Kidney epithelial cell (primary cell): ENCODE data around the gene RHCG. TPM values are rescaled to one million over a fixed set of nuclear protein-coding genes. Genes with fewer than 3 reads are reported as not detected.

ENCODE experiments used
- DNase-seq: peaks from one replicate; pipeline ENCODE4 v3.0.0-alpha.2; 2010; ENCODE audit warnings: low read depth
- H3K27me3 ChIP-seq: 2 replicates; pipeline ENCODE4 v1.6.0; 2011; ENCODE audit warnings: low read length; ENCODE audit not compliant: control insufficient read depth, insufficient read depth
- H3K36me3 ChIP-seq: 2 replicates; pipeline ENCODE4 v1.5.1; 2011; ENCODE audit warnings: low read length; ENCODE audit not compliant: control insufficient read depth, insufficient read depth
- H3K4me3 ChIP-seq: 2 replicates; pipeline ENCODE4 v1.5.1; 2011; ENCODE audit warnings: low read depth, mild to moderate bottlenecking, control low read depth, low read length
- total RNA-seq: library from RNA; depleted of rRNA; stranded (reverse); fragments of >200 nt; gene quantifications from 2 replicates; pipeline ENCODE4 v1.2.3, GENCODE V29; 2015
- TF ChIP-seq, protein P1 (sequence below): IDR thresholded peaks from 2 replicates; pipeline ENCODE4 v1.5.1; 2011; ENCODE audit warnings: mild to moderate bottlenecking, moderate library complexity, low read length, control low read depth, inconsistent platforms; ENCODE audit not compliant: insufficient read depth, poor library complexity, severe bottlenecking

RHCG gene
- total RNA-seq, 1 donor from 2014 or later, result 0.04 TPM

DNA sequence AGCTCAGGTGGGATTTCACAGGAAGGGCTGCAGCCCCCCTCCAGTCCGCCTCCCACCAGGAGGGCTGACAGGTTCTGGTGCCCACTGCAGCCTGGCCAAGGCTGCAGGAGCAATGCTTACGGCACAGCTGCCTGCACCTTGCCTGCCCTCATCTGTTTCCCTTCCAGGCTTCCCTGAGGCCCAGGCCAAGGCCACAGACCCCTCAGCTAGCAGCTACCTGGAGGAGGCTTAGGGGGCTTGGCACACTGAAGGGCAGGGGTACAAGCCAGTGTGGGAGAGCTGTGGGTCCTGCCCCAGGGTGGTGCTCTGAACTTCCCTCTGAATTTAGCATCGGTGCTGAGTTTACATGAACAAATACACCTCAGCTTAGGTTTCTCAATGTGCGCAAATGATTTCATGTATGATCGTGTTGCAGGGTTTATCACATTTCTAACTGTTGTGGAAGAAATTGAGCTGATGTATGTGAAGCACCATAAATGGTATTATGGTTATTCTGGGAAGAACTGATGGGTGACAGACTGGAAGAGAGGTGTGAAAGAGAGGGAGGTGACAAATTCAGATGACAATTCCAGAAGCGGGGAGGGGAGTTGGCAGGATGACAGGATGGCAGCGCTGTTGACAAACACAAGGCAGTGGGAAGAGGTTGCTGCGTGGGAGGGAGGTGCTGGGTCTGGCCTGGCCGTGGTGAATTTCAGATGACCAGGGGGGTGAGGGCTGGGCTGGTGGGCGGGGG, 6.1 kb downstream of the RHCG start:
- H3K27me3 ChIP-seq, result peaks cover 45% of the 10 kb centered on the region
- TF ChIP-seq, protein P1, sequence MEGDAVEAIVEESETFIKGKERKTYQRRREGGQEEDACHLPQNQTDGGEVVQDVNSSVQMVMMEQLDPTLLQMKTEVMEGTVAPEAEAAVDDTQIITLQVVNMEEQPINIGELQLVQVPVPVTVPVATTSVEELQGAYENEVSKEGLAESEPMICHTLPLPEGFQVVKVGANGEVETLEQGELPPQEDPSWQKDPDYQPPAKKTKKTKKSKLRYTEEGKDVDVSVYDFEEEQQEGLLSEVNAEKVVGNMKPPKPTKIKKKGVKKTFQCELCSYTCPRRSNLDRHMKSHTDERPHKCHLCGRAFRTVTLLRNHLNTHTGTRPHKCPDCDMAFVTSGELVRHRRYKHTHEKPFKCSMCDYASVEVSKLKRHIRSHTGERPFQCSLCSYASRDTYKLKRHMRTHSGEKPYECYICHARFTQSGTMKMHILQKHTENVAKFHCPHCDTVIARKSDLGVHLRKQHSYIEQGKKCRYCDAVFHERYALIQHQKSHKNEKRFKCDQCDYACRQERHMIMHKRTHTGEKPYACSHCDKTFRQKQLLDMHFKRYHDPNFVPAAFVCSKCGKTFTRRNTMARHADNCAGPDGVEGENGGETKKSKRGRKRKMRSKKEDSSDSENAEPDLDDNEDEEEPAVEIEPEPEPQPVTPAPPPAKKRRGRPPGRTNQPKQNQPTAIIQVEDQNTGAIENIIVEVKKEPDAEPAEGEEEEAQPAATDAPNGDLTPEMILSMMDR, result no peak

DNA sequence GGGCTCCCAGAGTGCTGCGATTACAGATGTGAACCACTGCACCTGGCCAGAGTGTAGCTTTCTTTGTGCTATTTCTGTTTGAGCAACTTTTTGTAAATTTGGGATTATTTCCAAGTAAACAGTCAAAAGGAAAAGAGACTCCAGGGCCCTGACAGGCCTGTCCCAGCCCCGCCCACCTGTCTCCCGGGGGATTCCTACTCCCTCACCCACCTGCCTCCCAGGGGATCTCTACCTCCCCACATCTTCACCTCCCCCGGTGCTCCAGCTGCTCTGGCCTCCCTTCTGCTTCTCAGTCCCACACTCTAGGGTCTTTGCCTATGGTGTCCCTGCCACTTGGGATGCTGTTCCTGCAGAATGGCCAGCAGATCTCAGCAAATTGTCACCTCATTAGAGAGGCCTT, 7.0 kb downstream of the RHCG start:
- Histone ChIP-seq H3K36me3 (no peaks in the 10 kb centered on the region), H3K27me3 (peaks cover 39% of the 10 kb centered on the region), H3K4me3 (no peak overlapping the region)
- DNase-seq, result no peak
- TF ChIP-seq, protein P1, result no peak

More for the DNA sequence above, 6.1 kb downstream of the RHCG start:
- DNase-seq, result no peak
- H3K36me3 ChIP-seq, result no peaks in the 10 kb centered on the region
- no peak overlapping the region for H3K4me3 ChIP-seq

DNA sequence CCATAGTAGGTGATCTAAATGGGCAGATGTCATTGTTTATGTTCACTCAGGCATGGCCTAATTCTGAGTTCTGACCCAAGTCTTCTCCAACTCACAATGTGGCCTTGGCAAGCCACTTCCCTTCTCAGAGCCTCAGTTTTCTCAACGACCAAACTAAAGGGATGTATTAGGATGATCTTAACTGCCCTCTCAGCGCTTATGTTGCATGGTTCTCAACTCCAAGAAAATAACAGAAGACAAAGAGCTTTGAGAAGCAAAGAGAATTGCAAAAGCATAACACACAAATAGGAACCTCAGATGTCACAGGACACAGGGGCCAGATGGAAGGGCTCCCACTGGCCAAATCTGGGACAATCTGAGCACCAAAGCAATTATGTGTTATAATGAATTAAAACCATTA, 8.6 kb downstream of the RHCG start:
- Histone ChIP-seq H3K27me3 (peaks cover 37% of the 10 kb centered on the region), H3K36me3 (no peaks in the 10 kb centered on the region), H3K4me3 (no peak overlapping the region)
- TF ChIP-seq, protein P1, result no peak
- no peak for DNase-seq

DNA sequence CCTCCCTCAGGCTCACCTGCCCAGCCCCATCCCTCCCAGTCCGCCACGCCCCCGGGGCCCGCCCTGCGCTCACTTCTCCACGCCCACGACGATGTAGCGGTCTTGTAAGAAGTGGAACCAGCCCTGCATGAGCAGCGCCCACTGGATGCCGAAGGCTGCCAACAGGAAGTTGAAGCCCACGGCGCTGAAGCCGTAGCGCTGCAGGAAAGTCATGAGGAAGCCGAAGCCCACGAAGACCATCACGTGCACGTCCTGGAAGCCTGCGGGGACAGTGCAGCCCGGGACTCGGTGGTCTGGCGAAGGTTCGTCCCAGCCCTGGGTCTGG, 9.7 kb downstream of the RHCG start:
- Histone ChIP-seq H3K27me3 (peaks cover 33% of the 10 kb centered on the region), H3K36me3 (no peaks in the 10 kb centered on the region), H3K4me3 (no peak overlapping the region)
- no peak for DNase-seq
- TF ChIP-seq, protein P1, result no peak

DNA sequence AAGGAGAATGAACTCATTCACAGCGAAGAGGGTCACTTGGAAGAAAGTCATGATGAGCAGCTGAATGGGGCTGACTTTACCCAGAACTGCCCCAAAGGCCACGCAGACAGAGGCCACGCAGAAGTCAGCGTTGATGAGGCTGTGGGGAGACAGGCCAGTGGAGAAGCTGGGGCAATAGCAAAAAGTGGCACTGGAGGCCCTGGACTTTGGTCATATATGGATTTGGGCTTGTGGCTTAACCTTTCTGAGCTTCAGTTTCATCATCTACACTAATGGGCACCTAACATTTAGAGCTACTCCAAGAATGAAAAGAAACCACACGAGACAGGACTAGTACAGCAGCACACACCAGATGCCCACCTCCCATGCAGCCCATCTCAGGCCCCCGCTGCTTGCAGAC, 13.3 kb downstream of the RHCG start:
- Histone ChIP-seq H3K4me3 (no peak overlapping the region), H3K36me3 (no peaks in the 10 kb centered on the region), H3K27me3 (peaks cover 24% of the 10 kb centered on the region)
- DNase-seq, result no peak
- TF ChIP-seq, protein P1, result no peak

DNA sequence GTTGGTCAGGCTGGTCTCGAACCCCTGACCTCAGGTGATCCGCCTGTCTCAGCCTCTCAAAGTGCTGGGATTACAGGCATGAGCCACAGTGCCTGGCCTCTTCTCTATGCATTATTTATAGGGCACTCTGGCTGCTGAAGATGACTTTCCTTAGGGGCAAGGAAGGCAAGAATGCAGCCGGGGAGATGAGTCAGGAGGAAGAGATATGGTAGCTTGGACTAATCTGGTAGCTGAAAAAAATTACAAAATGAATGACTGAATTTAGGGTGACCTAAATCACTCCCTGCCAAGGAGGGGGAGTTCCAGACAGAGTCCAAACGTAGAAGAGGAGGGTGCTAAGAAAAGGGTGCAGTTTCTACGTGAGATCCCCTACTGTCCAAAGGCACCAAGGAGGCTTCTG, 14.2 kb downstream of the RHCG start:
- Histone ChIP-seq H3K36me3 (no peaks in the 10 kb centered on the region), H3K27me3 (peaks cover 26% of the 10 kb centered on the region), H3K4me3 (no peak overlapping the region)
- TF ChIP-seq, protein P1, result no peak
- no peak for DNase-seq
